Parathyroid adenoma (tissue), 2 donors: ENCODE measurements around the gene HEXD.
"Not testable (repeated sequence)": the region's sequence is repeated elsewhere in the genome, so short reads cannot be mapped to it uniquely, and the experiment has no call there.

Source experiments
- H2AFZ ChIP-seq: fragments of 300-600 bp; sonication (generic); one replicate; pipeline ENCODE4 v1.7.0; 2017; ENCODE audit warnings: antibody characterized with exemption, mild to moderate bottlenecking
- H3K27ac ChIP-seq: fragments of 300-600 bp; sonication (generic); one replicate; pipeline ENCODE4 v1.7.0; 2017
- H3K27me3 ChIP-seq: fragments of 300-600 bp; sonication (generic); one replicate; pipeline ENCODE4 v1.7.0; 2017; ENCODE audit warnings: low read length; ENCODE audit not compliant: control insufficient read depth, insufficient read depth
- H3K36me3 ChIP-seq: fragments of 300-600 bp; sonication (generic); one replicate; pipeline ENCODE4 v1.7.0; 2017; ENCODE audit warnings: low read length; ENCODE audit not compliant: control insufficient read depth, insufficient read depth
- H3K4me1 ChIP-seq: fragments of 300-600 bp; sonication (generic); one replicate; pipeline ENCODE4 v1.7.0; 2017; ENCODE audit warnings: control low read depth
- H3K4me2 ChIP-seq: fragments of 300-600 bp; sonication (generic); one replicate; pipeline ENCODE4 v1.7.0; 2017; ENCODE audit warnings: low read length
- H3K4me3 ChIP-seq: fragments of 300-600 bp; sonication (generic); one replicate; pipeline ENCODE4 v1.7.0; 2017; ENCODE audit warnings: low read depth, low read length
- H3K79me2 ChIP-seq: fragments of 300-600 bp; sonication (generic); one replicate; pipeline ENCODE4 v1.7.0; 2017; ENCODE audit warnings: control low read depth
- H3K9ac ChIP-seq: fragments of 300-600 bp; sonication (generic); one replicate; pipeline ENCODE4 v1.7.0; 2017; ENCODE audit warnings: mild to moderate bottlenecking
- H3K9me3 ChIP-seq: fragments of 300-600 bp; sonication (generic); one replicate; pipeline ENCODE4 v1.7.0; 2017; ENCODE audit warnings: low read length; ENCODE audit not compliant: control insufficient read depth
- CTCF ChIP-seq: fragments of 300-600 bp; sonication (generic); IDR thresholded peaks from one replicate; pipeline ENCODE4 v1.7.0; 2017; ENCODE audit warnings: antibody characterized with exemption, mild to moderate bottlenecking
- donor health status: primary hyperparathyroidism.

Gene HEXD

DNA sequence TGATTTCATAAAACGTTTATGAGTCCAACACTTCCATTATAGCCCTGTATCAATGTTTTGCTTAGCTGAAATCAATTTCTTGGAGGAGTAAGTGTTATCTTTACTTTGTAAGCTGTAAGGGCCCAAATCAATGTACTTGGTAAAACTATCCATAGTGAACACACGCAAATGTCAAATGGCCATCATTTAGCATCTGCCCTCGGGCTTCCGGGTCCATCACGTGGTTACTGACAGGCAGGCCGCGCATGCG is 39.7 kb downstream of the HEXD start:
- Histone ChIP-seq H3K27me3 (no peaks in the 10 kb centered on the region), H2AFZ (peak overlapping the region; percentile 87), H3K4me3 (peak overlapping the region; percentile 99), H3K4me1 (peaks cover 7% of the 10 kb centered on the region), H3K9ac (peak overlapping the region; percentile 99), H3K4me2 (peak overlapping the region; percentile 94), H3K27ac (peak overlapping the region; percentile 99), H3K36me3 (no peaks in the 10 kb centered on the region), H3K79me2 (peaks cover 8% of the 10 kb centered on the region), H3K9me3 (no peaks in the 10 kb centered on the region)
- no peak for TF ChIP-seq CTCF

GRCh38 chr17:82458179-82458884 is 40.2 kb downstream of the HEXD start, which contains the start of gene NARF:
Gene NARF (plus strand): TSS chr17:82458741. CDS start chr17:82458804, 63 bp downstream.
- Histone ChIP-seq H3K36me3 (no peaks in the 10 kb centered on the region), H3K27ac (peak within 1 kb of the TSS; percentile 99), H3K9me3 (no peaks in the 10 kb centered on the region), H3K79me2 (peaks cover 8% of the 10 kb centered on the region), H3K9ac (peak within 1 kb of the TSS; percentile 99), H3K4me1 (peaks cover 7% of the 10 kb centered on the region), H3K4me3 (peak within 1 kb of the TSS; percentile 99), H2AFZ (peak within 1 kb of the TSS; percentile 87), H3K4me2 (peak within 1 kb of the TSS; percentile 95), H3K27me3 (no peaks in the 10 kb centered on the region)
- TF ChIP-seq CTCF, result no peak

GRCh38 chr17:82458885-82459424 is 40.8 kb downstream of the HEXD start:
- Histone ChIP-seq H3K4me1 (peaks cover 7% of the 10 kb centered on the region), H3K27me3 (no peaks in the 10 kb centered on the region), H3K4me3 (peak overlapping the region; percentile 99), H2AFZ (peak overlapping the region; percentile 87), H3K36me3 (no peaks in the 10 kb centered on the region), H3K9ac (peak overlapping the region; percentile 99), H3K79me2 (peaks cover 8% of the 10 kb centered on the region), H3K9me3 (no peaks in the 10 kb centered on the region), H3K4me2 (peak overlapping the region; percentile 95), H3K27ac (peak overlapping the region; percentile 99)
- TF ChIP-seq CTCF, result no peak

DNA sequence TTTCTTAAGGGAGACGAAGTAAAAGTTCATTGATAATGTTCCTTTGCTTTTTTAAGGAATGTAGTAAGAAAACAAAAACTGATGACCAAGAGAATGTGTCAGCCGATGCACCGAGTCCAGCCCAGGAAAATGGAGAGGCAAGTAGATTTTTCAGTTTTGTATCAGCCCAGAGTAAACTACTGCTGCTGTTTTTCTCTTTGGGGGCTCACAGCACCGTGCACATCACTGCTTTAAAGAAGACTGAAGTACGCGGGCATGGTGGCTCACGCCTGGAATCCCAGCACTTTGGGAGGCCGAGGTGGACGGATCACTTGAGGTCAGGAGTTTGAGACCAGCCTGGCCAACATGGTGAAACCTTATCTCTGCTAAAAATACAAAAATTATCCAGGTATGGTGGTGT is 41.8 kb downstream of the HEXD start:
- not testable (repeated sequence) for H3K4me1 ChIP-seq, H3K4me2 ChIP-seq, H3K79me2 ChIP-seq, H3K27ac ChIP-seq, H3K9me3 ChIP-seq, H3K4me3 ChIP-seq, H3K9ac ChIP-seq, H3K36me3 ChIP-seq, H2AFZ ChIP-seq, H3K27me3 ChIP-seq

- Histone ChIP-seq H3K36me3 (no peaks in the 10 kb centered on the region), H3K27ac (no peak overlapping the region)
Observed at GRCh38 chr17:82461827-82462524, 43.8 kb downstream of the HEXD start.

More at GRCh38 chr17:82461827-82462524, 43.8 kb downstream of the HEXD start:
- no peak overlapping the region for H3K4me2 ChIP-seq
- H3K4me1 ChIP-seq, result peaks cover 7% of the 10 kb centered on the region
- peaks cover 8% of the 10 kb centered on the region for H3K79me2 ChIP-seq
- no peaks in the 10 kb centered on the region for H3K27me3 ChIP-seq
- no peak overlapping the region for H3K4me3 ChIP-seq
- no peak overlapping the region for H2AFZ ChIP-seq
- no peak overlapping the region for H3K9ac ChIP-seq
- no peaks in the 10 kb centered on the region for H3K9me3 ChIP-seq
- TF ChIP-seq CTCF, result no peak
